Esophagus mucosa (tissue), 1 donor: ENCODE results near the gene EFHB. TPM values are rescaled to one million over a fixed set of nuclear protein-coding genes. Genes with fewer than 3 reads are reported as not detected.

Experiments
- total RNA-seq: library from RNA; stranded (reverse); gene quantifications from one replicate; pipeline ENCODE4 v1.2.4, GENCODE V29; 2023
- donor health status: DM: yes; HTN: yes; CAD: no.

The EFHB gene
- total RNA-seq, 1 donor from 2014 or later = not detected

Other genes with a start within 250 kb of the EFHB start
- 55.0 TPM for gene RAB5A, start 12.9 kb upstream of the EFHB start, total RNA-seq
- not detected for gene PP2D1, start 78.0 kb upstream of the EFHB start, total RNA-seq
- 30.7 TPM for gene KAT2B, start 106.2 kb upstream of the EFHB start, total RNA-seq